Neuron (in vitro differentiated cells): Measurements from ENCODE around the gene GMEB2.

Experiments
- H2AFZ ChIP-seq: one replicate; pipeline ENCODE4 v1.6.1; 2013; ENCODE audit warnings: low read depth, mild to moderate bottlenecking, inconsistent platforms, low read length, moderate library complexity
- H3K27me3 ChIP-seq: one replicate; pipeline ENCODE4 v1.6.1; 2013; ENCODE audit warnings: low read length; ENCODE audit not compliant: insufficient read depth
- H3K36me3 ChIP-seq: one replicate; pipeline ENCODE4 v1.6.1; 2013; ENCODE audit warnings: low read length; ENCODE audit not compliant: insufficient read depth
- H3K4me1 ChIP-seq: one replicate; pipeline ENCODE4 v1.6.1; 2013; ENCODE audit warnings: low read length; ENCODE audit not compliant: insufficient read depth
- H3K4me3 ChIP-seq: 2 replicates; pipeline ENCODE4 v1.5.1; 2013; ENCODE audit warnings: mild to moderate bottlenecking, low read length, moderate library complexity
- H3K9me3 ChIP-seq: one replicate; pipeline ENCODE4 v1.6.1; 2013; ENCODE audit warnings: low read length

Gene GMEB2

GRCh38 chr20:63544241-63544957 lies 82.5 kb downstream of the GMEB2 start:
- Histone ChIP-seq H3K4me3 (no peak overlapping the region), H2AFZ (no peak overlapping the region), H3K4me1 (no peaks in the 10 kb centered on the region), H3K27me3 (peaks cover 46% of the 10 kb centered on the region), H3K9me3 (no peaks in the 10 kb centered on the region), H3K36me3 (no peaks in the 10 kb centered on the region)

DNA sequence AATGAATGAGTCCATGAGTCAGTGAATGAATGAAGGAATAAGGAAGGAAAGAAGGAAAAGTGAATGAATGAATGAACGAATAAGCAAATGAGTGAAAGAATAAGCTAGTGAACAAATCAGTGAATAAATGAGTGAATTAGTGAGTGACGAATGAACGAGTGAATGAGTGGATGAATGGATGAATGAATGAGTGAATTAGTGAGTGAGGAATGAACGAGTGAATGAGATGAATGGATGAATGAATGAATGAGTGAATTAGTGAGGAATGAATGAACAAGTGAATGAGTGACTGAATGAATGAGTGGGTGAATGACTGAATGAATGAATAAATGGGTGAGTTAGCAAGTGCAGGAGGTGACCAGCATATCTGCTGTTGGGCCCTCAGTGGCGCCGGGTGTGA lies 83.2 kb downstream of the GMEB2 start:
- Histone ChIP-seq H3K4me1 (no peaks in the 10 kb centered on the region), H3K4me3 (no peak overlapping the region), H3K36me3 (no peaks in the 10 kb centered on the region), H3K9me3 (no peaks in the 10 kb centered on the region), H2AFZ (no peak overlapping the region), H3K27me3 (peaks cover 44% of the 10 kb centered on the region)

GRCh38 chr20:63543131-63543530 lies 83.8 kb downstream of the GMEB2 start:
- H2AFZ ChIP-seq, result no peak overlapping the region

GRCh38 chr20:63542696-63543095 lies 84.2 kb downstream of the GMEB2 start:
- H3K4me3 ChIP-seq, result no peak overlapping the region
- peaks cover 34% of the 10 kb centered on the region for H3K27me3 ChIP-seq
- peaks cover 1% of the 10 kb centered on the region for H3K4me1 ChIP-seq
- no peaks in the 10 kb centered on the region for H3K36me3 ChIP-seq
- H2AFZ ChIP-seq, result no peak overlapping the region
- no peaks in the 10 kb centered on the region for H3K9me3 ChIP-seq

More at GRCh38 chr20:63543131-63543530, 83.8 kb downstream of the GMEB2 start:
- Histone ChIP-seq H3K4me1 (no peaks in the 10 kb centered on the region), H3K9me3 (no peaks in the 10 kb centered on the region), H3K27me3 (peaks cover 38% of the 10 kb centered on the region), H3K4me3 (no peak overlapping the region), H3K36me3 (no peaks in the 10 kb centered on the region)

DNA sequence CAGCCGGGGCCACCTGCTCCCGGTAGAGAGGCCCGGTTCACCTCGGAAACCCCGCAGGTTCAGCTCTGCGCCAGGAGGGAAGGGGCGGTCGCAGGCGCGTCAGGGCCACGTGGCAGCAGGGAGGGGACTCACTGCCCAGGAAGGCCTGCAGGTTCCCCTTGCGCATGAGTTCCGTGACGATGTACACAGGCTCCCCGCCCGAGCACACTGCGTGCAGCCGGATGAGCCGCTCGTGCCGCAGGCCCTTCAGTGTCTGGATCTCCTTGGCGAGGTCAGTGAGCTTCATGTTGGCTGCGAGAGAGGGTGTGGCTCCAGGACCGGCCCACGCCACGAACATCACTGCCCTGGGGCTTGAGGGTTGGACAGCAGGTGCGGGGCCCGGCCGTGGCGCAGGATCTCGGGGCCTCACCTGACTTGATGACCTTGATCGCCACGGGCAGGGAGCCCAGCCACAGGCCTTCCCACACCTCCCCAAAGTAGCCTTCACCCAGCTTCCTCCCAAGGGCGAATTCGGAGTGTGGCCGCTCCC lies 84.8 kb downstream of the GMEB2 start:
- H2AFZ ChIP-seq, result no peak overlapping the region
- H3K27me3 ChIP-seq, result peaks cover 29% of the 10 kb centered on the region
- H3K4me1 ChIP-seq, result peaks cover 4% of the 10 kb centered on the region
- H3K9me3 ChIP-seq, result no peaks in the 10 kb centered on the region
- H3K36me3 ChIP-seq, result no peaks in the 10 kb centered on the region
- H3K4me3 ChIP-seq, result no peak overlapping the region

- H3K9me3 ChIP-seq, result no peaks in the 10 kb centered on the region
- peaks cover 4% of the 10 kb centered on the region for H3K4me1 ChIP-seq
- no peaks in the 10 kb centered on the region for H3K36me3 ChIP-seq
Measured at GRCh38 chr20:63541371-63541770, 85.5 kb downstream of the GMEB2 start.

GRCh38 chr20:63540417-63541186 lies 86.3 kb downstream of the GMEB2 start:
- Histone ChIP-seq H3K27me3 (peaks cover 15% of the 10 kb centered on the region), H3K4me3 (no peak overlapping the region), H3K4me1 (peaks cover 4% of the 10 kb centered on the region), H3K9me3 (no peaks in the 10 kb centered on the region), H3K36me3 (no peaks in the 10 kb centered on the region), H2AFZ (no peak overlapping the region)

More at GRCh38 chr20:63541371-63541770, 85.5 kb downstream of the GMEB2 start:
- Histone ChIP-seq H2AFZ (no peak overlapping the region), H3K27me3 (peaks cover 23% of the 10 kb centered on the region), H3K4me3 (no peak overlapping the region)

GRCh38 chr20:63539441-63540370 lies 87.2 kb downstream of the GMEB2 start:
- H3K4me3 ChIP-seq, result no peak overlapping the region

GRCh38 chr20:63539092-63539430 lies 87.8 kb downstream of the GMEB2 start:
- Histone ChIP-seq H2AFZ (no peak overlapping the region), H3K36me3 (no peaks in the 10 kb centered on the region), H3K9me3 (no peaks in the 10 kb centered on the region), H3K27me3 (peaks cover 5% of the 10 kb centered on the region), H3K4me1 (peaks cover 9% of the 10 kb centered on the region), H3K4me3 (no peak overlapping the region)

More at GRCh38 chr20:63539441-63540370, 87.2 kb downstream of the GMEB2 start:
- Histone ChIP-seq H3K36me3 (no peaks in the 10 kb centered on the region), H2AFZ (no peak overlapping the region), H3K27me3 (peaks cover 9% of the 10 kb centered on the region), H3K4me1 (peaks cover 9% of the 10 kb centered on the region), H3K9me3 (no peaks in the 10 kb centered on the region)

DNA sequence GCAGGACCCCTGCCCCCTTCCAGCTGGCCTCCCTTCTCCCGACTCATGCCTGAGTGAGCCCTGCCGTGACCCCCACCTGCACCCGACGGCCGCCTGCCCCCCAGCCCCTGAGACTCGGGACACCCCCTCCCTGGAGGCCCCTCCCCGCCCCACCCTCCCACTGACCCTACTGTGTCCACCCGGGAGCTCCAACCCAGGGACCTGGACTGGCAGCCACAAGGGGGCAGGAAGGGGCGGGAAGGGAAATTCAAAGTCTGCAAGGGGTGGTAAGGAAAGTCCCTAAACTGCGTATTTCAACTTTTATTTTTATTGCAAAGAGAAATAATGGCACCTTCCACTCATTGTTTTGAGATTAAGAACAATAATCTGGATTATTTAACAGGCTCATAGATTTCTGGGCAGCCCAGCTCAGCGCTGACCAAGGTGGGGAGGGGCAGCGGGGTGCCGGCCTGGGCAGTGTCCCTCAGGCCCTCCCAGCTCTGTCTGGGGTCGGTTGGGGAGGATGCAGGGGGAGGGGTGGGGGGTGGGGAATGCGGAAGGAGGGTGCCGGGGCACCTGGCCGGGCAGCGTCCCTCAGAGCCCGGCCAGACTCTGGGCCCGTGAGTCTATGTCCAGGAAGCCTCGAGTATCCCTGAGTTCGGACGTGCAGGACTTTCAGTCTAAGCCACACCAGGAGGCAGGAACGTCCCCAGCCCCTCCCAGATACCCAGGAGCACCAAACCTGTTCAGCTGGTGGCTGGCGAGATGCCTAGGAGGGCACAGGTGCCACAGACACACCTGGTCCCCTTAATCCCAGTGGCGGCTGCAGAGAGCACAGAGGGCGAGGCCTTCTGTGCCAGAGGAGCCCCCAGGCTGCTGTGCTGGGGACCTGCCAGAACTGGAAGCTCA lies 88.5 kb downstream of the GMEB2 start:
- Histone ChIP-seq H3K27me3 (peaks cover 5% of the 10 kb centered on the region), H3K4me3 (no peak overlapping the region), H3K36me3 (no peaks in the 10 kb centered on the region), H2AFZ (no peak overlapping the region), H3K4me1 (peaks cover 9% of the 10 kb centered on the region), H3K9me3 (no peaks in the 10 kb centered on the region)
